HG03045 (cell line): ENCODE results near the gene ISG15.
"Not testable (repeated sequence)": the region's sequence is repeated elsewhere in the genome, so short reads cannot be mapped to it uniquely, and the experiment has no call there.

Source experiments
- ATAC-seq: cut with Tn5 transposase; IDR thresholded peaks from one replicate; pipeline ENCODE4 v1.9.1; 2021; ENCODE audit warnings: mild to moderate bottlenecking, moderate library complexity; ENCODE audit not compliant: unreplicated experiment

The ISG15 gene

GRCh38 chr1:1057769-1058087, 44.4 kb downstream of the ISG15 start:
- ATAC-seq = not testable (repeated sequence)

GRCh38 chr1:1058088-1058905, 45.0 kb downstream of the ISG15 start:
- no peak for ATAC-seq

GRCh38 chr1:1058921-1059493, 45.7 kb downstream of the ISG15 start:
- peak; percentile 31 for ATAC-seq

- ATAC-seq = peak; percentile 64
Observed at GRCh38 chr1:1059494-1060280, 46.4 kb downstream of the ISG15 start.

GRCh38 chr1:1060281-1061000, 47.1 kb downstream of the ISG15 start:
- no peak for ATAC-seq

GRCh38 chr1:1061682-1062345, 48.5 kb downstream of the ISG15 start:
- ATAC-seq = no peak

GRCh38 chr1:1062348-1063163, 49.3 kb downstream of the ISG15 start:
- no peak for ATAC-seq

GRCh38 chr1:1063261-1063944, 50.1 kb downstream of the ISG15 start:
- ATAC-seq = no peak
